ENCODE data around the gene COPE.

DNA sequence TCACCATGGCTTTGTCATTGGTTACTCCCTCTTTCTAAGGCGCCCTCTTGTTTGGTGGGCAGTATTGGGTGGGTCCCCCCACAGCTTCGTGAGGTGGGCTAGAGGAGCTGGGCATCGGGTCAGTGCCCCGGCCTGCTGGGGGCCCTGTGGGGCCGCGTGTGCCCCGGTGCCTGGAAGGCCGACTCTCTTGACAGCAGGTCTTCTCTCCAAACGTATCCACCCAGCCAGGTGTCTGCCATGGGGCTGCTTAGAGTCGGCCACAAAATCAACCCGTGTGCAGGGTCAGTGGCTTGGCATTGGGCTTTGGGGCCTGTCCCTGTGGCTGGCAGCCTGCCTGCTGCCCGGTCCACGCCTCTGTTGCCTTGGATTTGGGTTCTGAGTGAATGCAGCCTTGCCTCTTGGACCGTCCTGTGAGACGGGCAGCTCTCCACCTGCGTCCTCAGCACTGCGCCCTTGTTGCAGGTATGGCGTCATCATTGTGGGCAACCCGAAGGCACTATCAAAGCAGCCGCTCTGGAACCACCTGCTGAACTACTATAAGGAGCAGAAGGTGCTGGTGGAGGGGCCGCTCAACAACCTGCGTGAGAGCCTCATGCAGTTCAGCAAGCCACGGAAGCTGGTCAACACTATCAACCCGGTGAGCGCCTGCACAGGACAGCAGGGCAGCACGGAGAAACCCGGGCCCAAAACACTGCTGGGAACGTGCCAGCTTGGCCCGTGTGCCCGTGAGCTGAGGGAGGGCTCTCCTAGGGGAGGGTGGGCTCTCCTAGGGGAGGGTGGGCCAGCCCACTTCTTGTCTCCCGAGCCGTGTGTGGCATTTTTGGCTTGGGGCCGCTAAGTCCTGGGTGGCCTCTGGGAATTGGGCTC is 56.0 kb downstream of the COPE start:
- TF ChIP-seq POLR2AphosphoS5 (IDR thresholded peaks at IDR 0.05; ENCODE audit: low read depth, low read length) (no peak; the same call in 1 of the 2 replicates), TAF1 (IDR thresholded peaks at IDR 0.05; ENCODE audit: borderline replicate concordance, low read depth, low read length) (no peak)

Measured in GM12892 (cell line).